Calu3 (cell line): ENCODE measurements around the gene LILRB2. TPM values are rescaled to one million over a fixed set of nuclear protein-coding genes. Genes with fewer than 3 reads are reported as not detected.
"Not testable (repeated sequence)": the region's sequence is repeated elsewhere in the genome, so short reads cannot be mapped to it uniquely, and the experiment has no call there.

ENCODE experiments used
- BruUV-seq: library from RNA; stranded (reverse); fragments of 400-500 nt; replicated peaks from 2 replicates; lab custom pipeline; 2021; lab: Mats Ljungman, UMichigan
- CTCF ChIA-PET: fragments of 300-600 bp; sonication (Branson Sonifier 250); formaldehyde crosslinking; loops from one replicate; lab custom pipeline; 2022; ENCODE audit warnings: antibody characterized with exemption; lab: Charles Lee
- DNase-seq: peaks from one replicate; pipeline ENCODE4 v3.0.0; 2022
- H3K27ac Mint-ChIP-seq: one replicate; pipeline ENCODE4 v1.8.0; 2022; ENCODE audit warnings: mixed read lengths; ENCODE audit not compliant: unreplicated experiment
- H3K27me3 Mint-ChIP-seq: one replicate; pipeline ENCODE4 v1.8.0; 2022; ENCODE audit warnings: mixed read lengths; ENCODE audit not compliant: unreplicated experiment
- H3K36me3 Mint-ChIP-seq: one replicate; pipeline ENCODE4 v1.8.0; 2022; ENCODE audit warnings: mild to moderate bottlenecking, moderate library complexity, mixed read lengths; ENCODE audit not compliant: insufficient read depth, unreplicated experiment
- H3K4me1 Mint-ChIP-seq: one replicate; pipeline ENCODE4 v1.8.0; 2022; ENCODE audit warnings: mild to moderate bottlenecking, low read depth, mixed read lengths; ENCODE audit not compliant: unreplicated experiment
- H3K4me3 Mint-ChIP-seq: one replicate; pipeline ENCODE4 v1.8.0; 2022; ENCODE audit warnings: mild to moderate bottlenecking, low read depth, moderate library complexity, mixed read lengths; ENCODE audit not compliant: unreplicated experiment
- H3K9me3 Mint-ChIP-seq: one replicate; pipeline ENCODE4 v1.8.0; 2022; ENCODE audit warnings: low read depth, mixed read lengths; ENCODE audit not compliant: unreplicated experiment
- intact Hi-C: fragments of 100-400 bp; cut with micrococcal nuclease; formaldehyde crosslinking; loops from one replicate; pipeline ENCODE4 v1.10.0; 2022; ENCODE audit not compliant: unreplicated experiment
- total RNA-seq: library from RNA; stranded (reverse); gene quantifications from 2 replicates; pipeline ENCODE4 v1.2.3, GENCODE V29; 2022
- TF ChIP-seq, protein P1 (sequence below): fragments of 200-600 bp; IDR thresholded peaks from one replicate; pipeline ENCODE4 v1.8.0; 2022; ENCODE audit warnings: antibody characterized with exemption; ENCODE audit not compliant: unreplicated experiment

Gene LILRB2
- total RNA-seq, 1 experiment from 2014 or later = not detected

DNA sequence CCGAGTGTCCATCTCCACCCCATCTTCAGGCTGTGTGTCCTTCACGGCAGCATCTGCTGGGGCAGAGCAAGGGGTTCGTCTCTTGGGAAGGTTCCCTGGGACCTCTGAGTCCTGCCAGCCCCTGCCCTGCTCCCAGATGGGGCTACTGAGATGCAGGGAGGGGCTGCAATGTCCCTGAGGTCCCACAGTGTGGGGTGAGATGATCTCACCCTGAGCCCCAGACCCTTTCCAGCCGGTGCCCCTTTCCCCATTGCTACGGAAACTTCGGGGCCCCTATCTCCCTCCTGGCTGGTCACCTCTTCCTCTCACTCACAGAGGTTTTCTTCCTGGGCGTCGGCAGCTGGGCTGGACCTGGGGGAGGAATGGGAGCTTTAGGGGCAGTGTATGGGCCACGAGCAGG, 5.0 kb downstream of the LILRB2 start:
- intact Hi-C loops = no loop called here
- Mint-ChIP-seq H3K27ac (no peak overlapping the region), H3K27me3 (peaks cover 100% of the 10 kb centered on the region), H3K9me3 (no peaks in the 10 kb centered on the region), H3K4me1 (no peaks in the 10 kb centered on the region), H3K4me3 (no peak overlapping the region), H3K36me3 (no peaks in the 10 kb centered on the region)
- no TSS peak for BruUV-seq
- no peak for DNase-seq
- CTCF ChIA-PET = no interaction called here
- TF ChIP-seq, protein P1, sequence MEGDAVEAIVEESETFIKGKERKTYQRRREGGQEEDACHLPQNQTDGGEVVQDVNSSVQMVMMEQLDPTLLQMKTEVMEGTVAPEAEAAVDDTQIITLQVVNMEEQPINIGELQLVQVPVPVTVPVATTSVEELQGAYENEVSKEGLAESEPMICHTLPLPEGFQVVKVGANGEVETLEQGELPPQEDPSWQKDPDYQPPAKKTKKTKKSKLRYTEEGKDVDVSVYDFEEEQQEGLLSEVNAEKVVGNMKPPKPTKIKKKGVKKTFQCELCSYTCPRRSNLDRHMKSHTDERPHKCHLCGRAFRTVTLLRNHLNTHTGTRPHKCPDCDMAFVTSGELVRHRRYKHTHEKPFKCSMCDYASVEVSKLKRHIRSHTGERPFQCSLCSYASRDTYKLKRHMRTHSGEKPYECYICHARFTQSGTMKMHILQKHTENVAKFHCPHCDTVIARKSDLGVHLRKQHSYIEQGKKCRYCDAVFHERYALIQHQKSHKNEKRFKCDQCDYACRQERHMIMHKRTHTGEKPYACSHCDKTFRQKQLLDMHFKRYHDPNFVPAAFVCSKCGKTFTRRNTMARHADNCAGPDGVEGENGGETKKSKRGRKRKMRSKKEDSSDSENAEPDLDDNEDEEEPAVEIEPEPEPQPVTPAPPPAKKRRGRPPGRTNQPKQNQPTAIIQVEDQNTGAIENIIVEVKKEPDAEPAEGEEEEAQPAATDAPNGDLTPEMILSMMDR = no peak

DNA sequence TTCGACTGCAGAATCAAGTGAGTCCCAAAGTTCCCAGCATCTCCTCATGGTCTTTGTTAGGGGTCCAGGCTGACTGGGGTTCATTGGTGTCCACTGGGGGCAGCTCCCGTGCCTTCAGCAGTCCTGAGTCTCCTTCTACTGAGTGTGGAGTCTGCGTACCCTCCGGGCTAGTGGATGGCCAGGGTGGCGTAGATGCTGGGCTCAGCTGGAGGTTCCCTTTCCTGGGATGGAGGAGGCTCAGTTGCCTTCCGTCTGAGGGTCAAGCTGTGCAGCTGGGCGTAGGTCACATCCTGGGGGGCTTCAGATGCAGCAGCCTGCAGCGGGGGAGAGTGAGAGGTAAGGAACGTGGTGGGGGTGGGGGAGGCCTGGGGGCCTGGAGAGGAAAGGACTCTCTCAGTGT, 6.4 kb downstream of the LILRB2 start:
- DNase-seq, H3K27ac Mint-ChIP-seq, H3K4me3 Mint-ChIP-seq, H3K36me3 Mint-ChIP-seq, H3K9me3 Mint-ChIP-seq, BruUV-seq, intact Hi-C loops, H3K4me1 Mint-ChIP-seq: not testable (repeated sequence)
- H3K27me3 Mint-ChIP-seq = peaks cover 100% of the 10 kb centered on the region
- CTCF ChIA-PET = interaction anchor here (0.5 kb wide), 1 partner anchor 79 kb away, joined by 3 read pairs; no protein-coding TSS in a partner anchor

DNA sequence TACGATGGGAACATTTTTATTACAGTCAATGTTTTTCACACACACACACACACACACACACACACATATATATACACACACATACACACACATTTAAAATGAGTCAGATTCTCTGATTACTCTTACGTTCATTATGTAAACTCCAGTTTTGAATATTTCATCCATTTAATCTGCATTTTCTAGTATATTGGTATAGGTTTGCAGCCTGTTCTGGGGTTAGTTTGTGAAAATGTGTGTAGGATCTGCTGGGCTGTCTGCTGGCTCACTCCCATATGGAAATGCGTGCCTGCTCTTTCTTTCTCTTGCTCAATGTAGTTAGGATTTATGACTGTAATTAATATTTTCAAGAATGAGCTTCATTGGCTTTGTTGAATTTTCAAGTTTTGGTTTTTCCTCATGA, 7.1 kb downstream of the LILRB2 start:
- peaks cover 100% of the 10 kb centered on the region for H3K27me3 Mint-ChIP-seq
- TF ChIP-seq, protein P1 = no peak
- no peaks in the 10 kb centered on the region for H3K4me1 Mint-ChIP-seq
- BruUV-seq = no TSS peak
- H3K36me3 Mint-ChIP-seq = no peaks in the 10 kb centered on the region
- CTCF ChIA-PET = interaction anchor here (0.5 to 0.7 kb wide), 3 partner anchors 34 to 683 kb away, joined by 3 read pairs; no protein-coding TSS in a partner anchor
- H3K9me3 Mint-ChIP-seq = no peaks in the 10 kb centered on the region
- H3K27ac Mint-ChIP-seq = no peak overlapping the region
- H3K4me3 Mint-ChIP-seq = no peak overlapping the region
- no peak for DNase-seq
- intact Hi-C loops = no loop called here

DNA sequence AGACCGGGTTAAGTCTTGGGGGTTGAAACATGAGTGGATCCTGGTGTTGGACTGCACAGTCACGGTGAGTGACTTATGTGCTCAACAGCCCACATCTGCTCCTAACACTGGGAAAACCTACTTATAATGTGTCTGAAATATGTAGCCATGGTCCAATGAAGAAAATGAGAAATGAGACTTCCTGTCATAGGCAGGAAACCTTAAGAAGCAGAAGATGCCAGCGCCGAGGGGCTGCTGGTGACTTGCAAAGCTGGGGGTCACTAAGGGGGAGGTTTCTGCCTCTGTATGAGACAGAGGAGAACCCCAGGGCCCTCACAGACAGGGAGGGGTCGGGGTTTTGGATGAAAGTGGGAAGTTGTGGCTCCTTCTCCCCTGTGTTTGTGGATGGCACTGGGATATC, 8.7 kb downstream of the LILRB2 start:
- CTCF ChIA-PET, H3K9me3 Mint-ChIP-seq, BruUV-seq, H3K4me1 Mint-ChIP-seq, DNase-seq, H3K4me3 Mint-ChIP-seq, intact Hi-C loops, H3K36me3 Mint-ChIP-seq, H3K27ac Mint-ChIP-seq: not testable (repeated sequence)
- peaks cover 100% of the 10 kb centered on the region for H3K27me3 Mint-ChIP-seq

DNA sequence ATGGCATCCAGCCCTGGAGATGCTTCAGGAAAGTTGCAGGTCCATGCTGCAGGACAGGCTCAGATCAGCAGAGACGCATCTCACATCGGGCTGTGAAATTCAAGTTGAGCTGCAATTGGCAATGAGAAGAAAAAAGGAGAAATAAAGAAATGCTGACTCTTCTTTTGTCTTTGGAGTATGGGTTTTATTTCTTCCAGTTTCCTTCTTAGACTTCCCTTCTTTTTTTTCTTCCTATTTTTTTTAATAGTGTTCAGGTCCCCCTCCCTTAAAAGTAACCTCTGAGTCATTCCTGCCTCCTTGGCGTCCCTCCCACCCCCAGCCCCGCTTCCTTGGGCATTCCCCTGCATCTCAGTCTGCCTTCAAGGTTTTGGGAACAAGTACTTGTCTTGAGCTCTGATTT, 9.3 kb downstream of the LILRB2 start:
- H3K4me1 Mint-ChIP-seq, CTCF ChIA-PET, H3K9me3 Mint-ChIP-seq, BruUV-seq, H3K36me3 Mint-ChIP-seq, H3K4me3 Mint-ChIP-seq, DNase-seq, H3K27ac Mint-ChIP-seq, intact Hi-C loops: not testable (repeated sequence)
- peaks cover 100% of the 10 kb centered on the region for H3K27me3 Mint-ChIP-seq

DNA sequence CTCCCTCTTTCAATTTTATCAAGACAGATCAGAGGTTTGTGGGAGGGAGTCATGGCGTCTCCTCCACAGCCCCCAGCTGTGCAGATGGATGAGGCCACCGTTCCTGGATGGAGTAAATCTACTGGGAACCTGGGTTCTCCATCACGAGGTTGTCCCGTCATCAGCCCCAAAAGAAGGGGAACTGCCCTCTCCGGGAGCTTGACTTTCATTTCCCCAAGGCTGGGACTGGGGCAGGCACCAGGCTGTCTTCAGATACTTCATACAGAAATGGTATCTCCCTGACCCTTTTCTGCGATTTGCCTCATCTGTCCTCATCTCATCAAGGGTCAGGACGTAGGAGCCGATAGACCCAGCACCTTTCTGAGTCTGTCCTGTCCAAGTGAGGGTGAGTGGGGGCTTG, 9.8 kb downstream of the LILRB2 start:
- BruUV-seq = no TSS peak
- DNase-seq = no peak
- TF ChIP-seq, protein P1 = no peak
- Mint-ChIP-seq H3K4me1 (no peaks in the 10 kb centered on the region), H3K27me3 (peaks cover 100% of the 10 kb centered on the region), H3K36me3 (no peaks in the 10 kb centered on the region), H3K27ac (no peak overlapping the region), H3K4me3 (no peak overlapping the region), H3K9me3 (no peaks in the 10 kb centered on the region)
- CTCF ChIA-PET = no interaction called here
- intact Hi-C loops = no loop called here
